ENCODE data around the gene WBP2NL.

The WBP2NL gene

DNA sequence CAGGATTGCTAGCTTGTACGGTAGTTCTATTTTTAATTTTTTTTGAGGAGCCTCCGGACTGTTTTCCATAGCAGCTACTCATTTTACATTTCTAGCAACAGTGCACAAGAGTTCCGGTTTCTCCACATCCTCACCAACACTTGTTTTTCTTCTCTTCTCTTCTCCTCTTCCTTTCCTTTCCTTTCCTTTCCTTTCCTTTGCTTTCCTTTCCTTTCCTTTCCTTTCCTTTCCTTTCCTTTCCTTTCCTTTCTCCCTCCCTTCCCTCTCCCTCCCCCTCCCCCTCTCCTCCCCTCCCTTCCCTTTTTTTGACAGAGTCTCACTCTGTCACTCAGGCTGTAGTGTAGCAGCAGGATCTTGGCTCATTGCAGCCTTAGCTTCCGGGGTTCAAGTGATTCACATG, 9.3 kb downstream of the WBP2NL start:
- no peak overlapping the region for H3K4me3 ChIP-seq (ENCODE audit: low read depth, low read length)
- TF ChIP-seq, protein P1, sequence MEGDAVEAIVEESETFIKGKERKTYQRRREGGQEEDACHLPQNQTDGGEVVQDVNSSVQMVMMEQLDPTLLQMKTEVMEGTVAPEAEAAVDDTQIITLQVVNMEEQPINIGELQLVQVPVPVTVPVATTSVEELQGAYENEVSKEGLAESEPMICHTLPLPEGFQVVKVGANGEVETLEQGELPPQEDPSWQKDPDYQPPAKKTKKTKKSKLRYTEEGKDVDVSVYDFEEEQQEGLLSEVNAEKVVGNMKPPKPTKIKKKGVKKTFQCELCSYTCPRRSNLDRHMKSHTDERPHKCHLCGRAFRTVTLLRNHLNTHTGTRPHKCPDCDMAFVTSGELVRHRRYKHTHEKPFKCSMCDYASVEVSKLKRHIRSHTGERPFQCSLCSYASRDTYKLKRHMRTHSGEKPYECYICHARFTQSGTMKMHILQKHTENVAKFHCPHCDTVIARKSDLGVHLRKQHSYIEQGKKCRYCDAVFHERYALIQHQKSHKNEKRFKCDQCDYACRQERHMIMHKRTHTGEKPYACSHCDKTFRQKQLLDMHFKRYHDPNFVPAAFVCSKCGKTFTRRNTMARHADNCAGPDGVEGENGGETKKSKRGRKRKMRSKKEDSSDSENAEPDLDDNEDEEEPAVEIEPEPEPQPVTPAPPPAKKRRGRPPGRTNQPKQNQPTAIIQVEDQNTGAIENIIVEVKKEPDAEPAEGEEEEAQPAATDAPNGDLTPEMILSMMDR (IDR thresholded peaks at IDR 0.05; ENCODE audit: low read depth, low read length, missing control alignments): no peak
- in situ Hi-C loops (cut with HindIII; ENCODE audit: low sequenced_read_pairs): no loop called here
- DNase-seq (ENCODE audit: low read depth): no peak

DNA sequence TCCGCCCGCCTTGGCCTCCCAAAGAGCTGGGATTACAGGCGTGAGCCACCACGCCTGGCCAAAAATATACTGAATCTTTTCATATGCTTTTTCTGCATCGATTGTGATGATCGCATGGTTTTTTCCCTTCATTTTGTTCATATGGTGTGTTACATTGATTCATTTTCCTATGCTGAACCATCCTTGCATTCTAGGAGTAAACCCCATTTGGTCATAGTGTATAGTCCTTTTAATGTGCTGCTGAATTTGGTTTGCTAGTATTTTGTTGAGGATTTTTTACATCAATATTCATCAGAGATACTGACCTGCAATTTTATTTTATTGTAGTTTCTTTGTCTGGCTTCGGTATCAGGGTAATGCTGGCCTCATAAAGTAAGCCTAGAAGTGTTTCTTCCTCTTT, 12.2 kb downstream of the WBP2NL start:
- H3K4me3 ChIP-seq (ENCODE audit: low read depth, low read length): no peak overlapping the region
- TF ChIP-seq, protein P1 (IDR thresholded peaks at IDR 0.05; ENCODE audit: low read depth, low read length, missing control alignments): no peak
- DNase-seq (ENCODE audit: low read depth): no peak
- in situ Hi-C loops (cut with HindIII; ENCODE audit: low sequenced_read_pairs): no loop called here

DNA sequence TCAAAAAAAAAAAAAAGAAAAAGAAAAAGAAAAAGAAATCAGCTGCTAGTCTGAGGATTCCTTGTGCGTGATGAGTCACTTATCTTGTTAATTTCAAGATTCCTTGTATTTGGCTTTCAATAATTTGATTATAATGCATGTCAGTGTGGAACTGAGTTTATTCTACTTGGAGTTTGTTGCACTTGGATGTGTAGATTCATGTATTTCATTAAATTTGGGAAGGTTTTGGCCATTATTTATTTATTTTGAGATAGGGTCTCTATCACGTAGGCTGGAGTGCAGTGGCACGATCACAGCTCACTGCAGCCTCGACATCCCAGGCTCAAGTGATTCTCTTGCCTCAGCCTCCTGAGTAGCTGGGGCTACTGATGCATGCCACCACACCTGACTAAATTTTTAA, 14.8 kb downstream of the WBP2NL start:
- in situ Hi-C loops (cut with HindIII; ENCODE audit: low sequenced_read_pairs): no loop called here
- no peak for DNase-seq (ENCODE audit: low read depth)
- TF ChIP-seq, protein P1 (IDR thresholded peaks at IDR 0.05; ENCODE audit: low read depth, low read length, missing control alignments): no peak
- H3K4me3 ChIP-seq (ENCODE audit: low read depth, low read length): no peak overlapping the region

DNA sequence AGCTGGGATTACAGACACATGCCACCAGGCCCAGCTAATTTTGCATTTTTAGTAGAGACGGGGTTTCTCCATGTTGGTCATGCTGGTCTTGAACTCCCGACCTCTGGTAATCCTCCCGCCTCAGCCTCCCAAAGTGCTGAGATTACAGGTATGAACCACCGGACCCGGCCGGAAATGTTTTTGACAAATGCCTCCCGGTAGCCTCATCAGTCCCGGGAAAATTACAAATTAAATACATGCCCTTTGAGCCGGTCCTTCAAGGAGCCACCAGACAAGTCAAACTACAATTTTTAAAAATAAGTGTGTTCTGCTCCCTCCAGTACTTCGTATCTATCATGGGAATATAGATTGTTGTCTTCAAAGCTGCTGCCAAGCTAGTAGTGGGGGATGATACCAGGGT, 17.5 kb downstream of the WBP2NL start:
- TF ChIP-seq, protein P1 (IDR thresholded peaks at IDR 0.05; ENCODE audit: low read depth, low read length, missing control alignments): no peak
- no peak overlapping the region for H3K4me3 ChIP-seq (ENCODE audit: low read depth, low read length)
- DNase-seq (ENCODE audit: low read depth): no peak
- in situ Hi-C loops (cut with HindIII; ENCODE audit: low sequenced_read_pairs): no loop called here

DNA sequence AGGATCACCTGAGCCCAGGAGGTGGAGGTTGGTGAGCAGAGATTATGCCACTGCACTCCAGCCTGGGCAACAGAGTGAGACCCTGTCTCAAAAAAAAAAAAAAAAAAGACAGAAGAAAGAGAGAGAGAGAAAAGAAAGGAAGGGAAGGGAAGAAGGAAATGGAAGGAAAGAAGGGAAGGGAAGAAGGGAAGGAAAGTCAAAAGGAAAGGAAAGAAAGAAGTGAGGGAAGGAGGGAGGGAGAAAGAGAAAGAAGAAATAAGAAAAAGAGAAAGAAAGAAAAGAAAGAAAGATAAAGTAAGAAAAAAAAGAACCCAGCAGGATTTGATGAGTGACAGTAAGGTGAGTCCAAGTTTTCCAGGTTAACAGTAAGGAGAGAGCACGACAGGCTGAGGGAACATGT, 19.6 kb downstream of the WBP2NL start:
- in situ Hi-C loops (cut with HindIII; ENCODE audit: low sequenced_read_pairs): no loop called here
- H3K4me3 ChIP-seq (ENCODE audit: low read depth, low read length): no peak overlapping the region
- no peak for DNase-seq (ENCODE audit: low read depth)
- TF ChIP-seq, protein P1 (IDR thresholded peaks at IDR 0.05; ENCODE audit: low read depth, low read length, missing control alignments): no peak

GRCh38 chr22:42021571-42021970, 23.0 kb downstream of the WBP2NL start:
- in situ Hi-C loops (cut with HindIII; ENCODE audit: low sequenced_read_pairs): no loop called here
- TF ChIP-seq, protein P1 (IDR thresholded peaks at IDR 0.05; ENCODE audit: low read depth, low read length, missing control alignments): no peak
- no peak for DNase-seq (ENCODE audit: low read depth)
- no peak overlapping the region for H3K4me3 ChIP-seq (ENCODE audit: low read depth, low read length)

Measured in astrocyte of the cerebellum (primary cell).